CD4-positive, alpha-beta T cell treated with Interleukin-17A for 4 hours (primary cell): ENCODE data around the gene AK8.

Experiments used
- DNase-seq: peaks from one replicate; pipeline ENCODE4 v3.0.0-alpha.2; 2020; ENCODE audit warnings: mixed read lengths

The AK8 gene

GRCh38 chr9:132887181-132888120 is 9.4 kb upstream of the AK8 start:
- DNase-seq: no peak

- no peak for DNase-seq
Measured at GRCh38 chr9:132886334-132886725, 8.2 kb upstream of the AK8 start.

GRCh38 chr9:132885720-132886333 is 7.7 kb upstream of the AK8 start:
- DNase-seq: no peak

GRCh38 chr9:132883349-132884294 is 5.5 kb upstream of the AK8 start:
- no peak for DNase-seq

- no peak for DNase-seq
Measured at GRCh38 chr9:132882616-132883015, 4.5 kb upstream of the AK8 start.

- DNase-seq: no peak
Measured at GRCh38 chr9:132881826-132882225, 3.7 kb upstream of the AK8 start.

GRCh38 chr9:132880324-132880661 is 2.2 kb upstream of the AK8 start:
- no peak for DNase-seq

- no peak for DNase-seq
Measured at GRCh38 chr9:132879457-132880323, 1.6 kb upstream of the AK8 start.

- DNase-seq: peak; percentile 53
Measured at GRCh38 chr9:132878695-132879456, 792 bp upstream of the AK8 start, which contains the start of gene SPACA9. Gene SPACA9, plus strand, starts transcription at chr9:132878898. Its CDS starts 5,050 bp downstream, at chr9:132883948.

- no peak for DNase-seq
Measured at GRCh38 chr9:132877458-132877823, 643 bp downstream of the AK8 start.

- DNase-seq: no peak
Measured at GRCh38 chr9:132876849-132877248, 1.2 kb downstream of the AK8 start.

- no peak for DNase-seq
Measured at GRCh38 chr9:132875159-132875558, 2.9 kb downstream of the AK8 start.

- no peak for DNase-seq
Measured at GRCh38 chr9:132873403-132873802, 4.7 kb downstream of the AK8 start.

- no peak for DNase-seq
Measured at GRCh38 chr9:132869266-132869665, 8.8 kb downstream of the AK8 start.

GRCh38 chr9:132866898-132867297 is 11.2 kb downstream of the AK8 start:
- DNase-seq: no peak

- DNase-seq: no peak
Measured at GRCh38 chr9:132864691-132865090, 13.4 kb downstream of the AK8 start.

GRCh38 chr9:132864277-132864676 is 13.8 kb downstream of the AK8 start:
- no peak for DNase-seq

GRCh38 chr9:132863096-132863495 is 15.0 kb downstream of the AK8 start:
- DNase-seq: no peak

GRCh38 chr9:132862533-132862932 is 15.6 kb downstream of the AK8 start:
- no peak for DNase-seq

- DNase-seq: no peak
Measured at GRCh38 chr9:132861666-132862065, 16.4 kb downstream of the AK8 start.

- DNase-seq: no peak
Measured at GRCh38 chr9:132858751-132859150, 19.3 kb downstream of the AK8 start.
